ENCODE measurements around the gene UBE2R2.
"Not testable (repeated sequence)": the region's sequence is repeated elsewhere in the genome, so short reads cannot be mapped to it uniquely, and the experiment has no call there.

UBE2R2 gene, protein sequence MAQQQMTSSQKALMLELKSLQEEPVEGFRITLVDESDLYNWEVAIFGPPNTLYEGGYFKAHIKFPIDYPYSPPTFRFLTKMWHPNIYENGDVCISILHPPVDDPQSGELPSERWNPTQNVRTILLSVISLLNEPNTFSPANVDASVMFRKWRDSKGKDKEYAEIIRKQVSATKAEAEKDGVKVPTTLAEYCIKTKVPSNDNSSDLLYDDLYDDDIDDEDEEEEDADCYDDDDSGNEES

DNA sequence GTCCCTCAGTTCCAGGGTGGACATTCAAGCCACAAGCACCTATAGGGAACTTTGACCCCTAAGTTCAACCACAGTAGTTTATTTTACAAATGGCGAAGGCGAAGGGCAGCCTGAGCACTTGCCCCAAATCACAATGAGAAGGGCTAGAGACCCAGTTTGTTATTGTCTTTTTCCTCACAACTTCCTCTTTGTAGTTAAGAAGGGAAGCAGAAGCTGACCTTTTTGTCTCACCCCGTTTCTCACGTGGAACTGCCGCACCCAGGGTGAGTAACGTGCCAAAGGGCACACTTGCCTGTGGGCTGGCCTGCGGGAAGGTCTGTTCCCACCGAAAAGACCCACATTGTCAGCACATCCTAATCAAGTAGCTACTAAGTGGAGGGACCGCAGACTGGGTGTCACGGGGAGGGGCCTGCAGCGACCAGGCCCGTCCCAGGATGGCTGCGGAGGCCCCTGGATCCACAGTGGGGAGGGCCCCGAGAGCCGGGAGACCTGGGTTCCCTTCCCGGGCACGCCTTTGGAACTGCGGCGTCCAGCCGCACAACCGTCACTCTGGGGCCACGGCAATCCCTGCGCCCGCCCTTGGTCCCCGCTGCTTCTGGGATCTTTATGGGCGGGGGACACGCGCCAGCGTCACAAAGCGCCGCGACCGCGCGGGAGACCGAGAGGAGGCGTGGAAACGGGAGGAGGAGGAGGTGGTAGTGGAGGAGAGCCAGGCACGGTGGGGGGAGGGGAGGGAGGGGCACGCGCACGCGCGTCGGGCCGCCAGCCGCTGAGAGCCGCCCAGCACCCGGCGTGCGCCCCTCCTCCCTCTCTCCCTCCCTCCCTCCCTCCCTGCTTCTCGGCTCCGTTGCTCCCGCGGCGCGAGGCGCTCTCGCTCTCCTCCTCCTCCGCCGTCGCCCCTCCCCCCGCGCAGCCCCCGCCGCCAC lies at the start of gene UBE2R2:
UBE2R2 (plus strand) TSS at position 834 of the 926 bp plus-strand sequence. CDS start 598 bp downstream, outside the sequence.
- Histone ChIP-seq H3K79me2 (ENCODE audit: insufficient read depth, low read length) (peaks cover 53% of the 10 kb centered on the region), H4K20me1 (ENCODE audit: insufficient read depth, low read length) (peaks cover 31% of the 10 kb centered on the region), H3K27ac (ENCODE audit: low read length) (peak within 1 kb of the TSS; percentile 98), H3K36me3 (ENCODE audit: insufficient read depth, low read length) (peaks cover 4% of the 10 kb centered on the region; the same call in 1 of the 2 replicates), H3K9ac (ENCODE audit: low read depth, low read length) (peak within 1 kb of the TSS; percentile 97), H3K4me3 (ENCODE audit: low read depth in 1 of 2, low read length in 2 of 2) (peak within 1 kb of the TSS; percentile 95 to 99), H2AFZ (ENCODE audit: low read depth, low read length) (peak within 1 kb of the TSS; percentile 97), H3K27me3 (ENCODE audit: insufficient read depth, low read length, poor library complexity) (no peaks in the 10 kb centered on the region), H3K4me1 (ENCODE audit: insufficient read depth, low read length) (peaks cover 39% of the 10 kb centered on the region), H3K9me3 (ENCODE audit: insufficient read depth, low read length, severe bottlenecking) (no peaks in the 10 kb centered on the region), H3K4me2 (ENCODE audit: insufficient read depth, low read length) (peak within 1 kb of the TSS; percentile 88)
- DNase-seq: peak; percentile 93
- peak; percentile 76 for ATAC-seq (ENCODE audit: insufficient read depth, low read depth)
- TF ChIP-seq, protein P1, sequence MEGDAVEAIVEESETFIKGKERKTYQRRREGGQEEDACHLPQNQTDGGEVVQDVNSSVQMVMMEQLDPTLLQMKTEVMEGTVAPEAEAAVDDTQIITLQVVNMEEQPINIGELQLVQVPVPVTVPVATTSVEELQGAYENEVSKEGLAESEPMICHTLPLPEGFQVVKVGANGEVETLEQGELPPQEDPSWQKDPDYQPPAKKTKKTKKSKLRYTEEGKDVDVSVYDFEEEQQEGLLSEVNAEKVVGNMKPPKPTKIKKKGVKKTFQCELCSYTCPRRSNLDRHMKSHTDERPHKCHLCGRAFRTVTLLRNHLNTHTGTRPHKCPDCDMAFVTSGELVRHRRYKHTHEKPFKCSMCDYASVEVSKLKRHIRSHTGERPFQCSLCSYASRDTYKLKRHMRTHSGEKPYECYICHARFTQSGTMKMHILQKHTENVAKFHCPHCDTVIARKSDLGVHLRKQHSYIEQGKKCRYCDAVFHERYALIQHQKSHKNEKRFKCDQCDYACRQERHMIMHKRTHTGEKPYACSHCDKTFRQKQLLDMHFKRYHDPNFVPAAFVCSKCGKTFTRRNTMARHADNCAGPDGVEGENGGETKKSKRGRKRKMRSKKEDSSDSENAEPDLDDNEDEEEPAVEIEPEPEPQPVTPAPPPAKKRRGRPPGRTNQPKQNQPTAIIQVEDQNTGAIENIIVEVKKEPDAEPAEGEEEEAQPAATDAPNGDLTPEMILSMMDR (IDR thresholded peaks at IDR 0.05; ENCODE audit: borderline replicate concordance, extremely low read depth, low read length, poor library complexity, severe bottlenecking): no peak
- TF ChIP-seq EZH2 (IDR thresholded peaks at IDR 0.05; ENCODE audit: borderline replicate concordance, low read depth, low read length, severe bottlenecking): no peak

DNA sequence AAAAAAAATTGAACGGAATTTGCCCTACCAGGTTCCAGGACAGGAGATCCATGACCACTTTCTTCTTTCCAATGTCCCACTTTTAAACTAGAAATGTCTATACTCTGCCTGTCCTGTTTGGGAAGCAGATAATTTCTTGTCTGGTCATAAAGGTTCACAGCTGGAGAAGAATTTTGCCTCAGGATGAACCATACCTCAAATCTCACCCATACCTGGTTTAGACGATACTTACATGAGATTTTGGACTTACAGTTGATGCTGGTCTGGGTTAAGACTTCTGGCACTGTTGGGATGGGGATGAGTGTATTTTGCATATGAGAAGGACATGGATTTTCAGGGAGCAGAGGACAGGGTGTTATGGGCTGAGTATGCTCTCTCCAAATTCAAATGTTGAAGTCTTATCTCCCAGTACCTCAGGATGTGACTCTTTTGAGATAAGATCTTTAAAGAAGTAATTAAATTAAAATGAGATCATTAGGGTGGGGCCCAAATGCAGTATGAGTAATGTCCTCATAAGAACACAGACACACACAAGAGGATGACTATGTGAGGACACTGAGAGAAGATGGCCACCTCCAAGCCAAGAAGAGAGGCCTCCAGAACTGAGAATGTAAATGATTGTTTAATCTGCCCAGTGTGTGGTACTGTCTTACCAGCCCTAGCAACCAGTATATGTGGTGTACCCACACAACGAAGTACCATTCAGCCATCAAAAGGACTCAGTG lies 46.6 kb upstream of the UBE2R2 start:
- H2AFZ ChIP-seq (ENCODE audit: low read depth, low read length); H3K4me1 ChIP-seq (ENCODE audit: insufficient read depth, low read length); H3K9ac ChIP-seq (ENCODE audit: low read depth, low read length); ATAC-seq (ENCODE audit: insufficient read depth, low read depth); H3K4me3 ChIP-seq (ENCODE audit: low read depth in 1 of 2, low read length in 2 of 2); H3K79me2 ChIP-seq (ENCODE audit: insufficient read depth, low read length); H3K27ac ChIP-seq (ENCODE audit: low read length); DNase-seq; H3K36me3 ChIP-seq (ENCODE audit: insufficient read depth, low read length); H4K20me1 ChIP-seq (ENCODE audit: insufficient read depth, low read length); H3K9me3 ChIP-seq (ENCODE audit: insufficient read depth, low read length, severe bottlenecking); H3K4me2 ChIP-seq (ENCODE audit: insufficient read depth, low read length); H3K27me3 ChIP-seq (ENCODE audit: insufficient read depth, low read length, poor library complexity): not testable (repeated sequence)

DNA sequence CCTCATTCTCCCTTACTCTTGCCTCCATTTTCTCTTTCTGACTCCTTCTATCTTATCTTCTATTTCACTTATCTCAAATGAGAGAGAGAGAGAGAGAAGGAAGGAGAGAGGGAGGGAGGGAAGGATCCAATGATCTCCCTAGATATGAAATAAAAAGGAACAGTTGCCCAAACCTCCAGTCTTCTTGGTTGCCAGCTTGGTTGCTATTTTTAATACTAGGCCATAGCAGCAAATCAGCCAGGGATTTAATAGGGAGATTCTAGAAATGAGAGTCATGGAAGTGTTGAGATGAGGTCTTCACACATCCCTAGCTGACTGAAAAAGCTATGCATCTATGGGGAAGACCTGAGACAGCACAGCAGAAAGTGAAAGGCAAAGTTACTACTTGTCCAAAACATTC lies 43.8 kb upstream of the UBE2R2 start:
- not testable (repeated sequence) for ATAC-seq (ENCODE audit: insufficient read depth, low read depth); H3K27me3 ChIP-seq (ENCODE audit: insufficient read depth, low read length, poor library complexity); DNase-seq; H3K4me2 ChIP-seq (ENCODE audit: insufficient read depth, low read length); H3K4me3 ChIP-seq (ENCODE audit: low read depth in 1 of 2, low read length in 2 of 2); H3K36me3 ChIP-seq (ENCODE audit: insufficient read depth, low read length); H3K9me3 ChIP-seq (ENCODE audit: insufficient read depth, low read length, severe bottlenecking); H2AFZ ChIP-seq (ENCODE audit: low read depth, low read length); H4K20me1 ChIP-seq (ENCODE audit: insufficient read depth, low read length); H3K79me2 ChIP-seq (ENCODE audit: insufficient read depth, low read length); H3K27ac ChIP-seq (ENCODE audit: low read length); H3K9ac ChIP-seq (ENCODE audit: low read depth, low read length); H3K4me1 ChIP-seq (ENCODE audit: insufficient read depth, low read length)

DNA sequence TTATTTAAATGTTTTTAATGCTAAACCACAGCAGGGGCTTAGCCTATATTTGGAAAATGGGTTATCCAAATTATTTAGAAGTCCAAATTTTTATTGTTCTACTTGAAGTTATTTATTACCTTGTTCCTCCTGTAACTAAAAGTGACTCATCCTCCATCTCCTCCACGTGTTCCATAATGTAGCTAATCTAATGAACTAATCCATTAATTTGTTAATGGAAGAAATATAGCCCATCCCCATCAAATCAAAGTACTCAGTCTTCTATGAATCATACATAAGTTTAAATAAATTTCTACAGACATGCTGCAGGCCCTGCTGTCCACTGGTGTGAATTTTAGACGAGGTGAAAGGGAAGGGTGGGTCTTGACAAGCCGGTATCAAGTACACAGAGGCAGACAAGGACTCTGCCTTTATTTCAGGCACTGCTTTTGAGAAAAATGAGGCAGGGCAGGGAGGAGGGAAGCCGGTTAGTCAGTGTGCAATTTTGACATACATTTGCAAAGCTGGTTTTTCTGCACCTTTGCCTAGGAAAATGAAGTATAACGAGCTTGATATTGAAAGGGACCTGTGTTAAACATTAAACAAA lies 42.8 kb upstream of the UBE2R2 start:
- H3K4me3 ChIP-seq (ENCODE audit: low read depth in 1 of 2, low read length in 2 of 2); H2AFZ ChIP-seq (ENCODE audit: low read depth, low read length); H3K27ac ChIP-seq (ENCODE audit: low read length); H3K27me3 ChIP-seq (ENCODE audit: insufficient read depth, low read length, poor library complexity); H4K20me1 ChIP-seq (ENCODE audit: insufficient read depth, low read length); H3K9ac ChIP-seq (ENCODE audit: low read depth, low read length); H3K36me3 ChIP-seq (ENCODE audit: insufficient read depth, low read length); H3K4me1 ChIP-seq (ENCODE audit: insufficient read depth, low read length); DNase-seq; H3K4me2 ChIP-seq (ENCODE audit: insufficient read depth, low read length); H3K79me2 ChIP-seq (ENCODE audit: insufficient read depth, low read length); H3K9me3 ChIP-seq (ENCODE audit: insufficient read depth, low read length, severe bottlenecking); ATAC-seq (ENCODE audit: insufficient read depth, low read depth): not testable (repeated sequence)
